Fibroblast of gingiva (primary cell): ENCODE results near the gene HAVCR1.

ENCODE experiments used
- DNase-seq: peaks from one replicate; pipeline ENCODE4 v3.0.0-alpha.2; 2011; ENCODE audit warnings: low read depth

Gene HAVCR1

DNA sequence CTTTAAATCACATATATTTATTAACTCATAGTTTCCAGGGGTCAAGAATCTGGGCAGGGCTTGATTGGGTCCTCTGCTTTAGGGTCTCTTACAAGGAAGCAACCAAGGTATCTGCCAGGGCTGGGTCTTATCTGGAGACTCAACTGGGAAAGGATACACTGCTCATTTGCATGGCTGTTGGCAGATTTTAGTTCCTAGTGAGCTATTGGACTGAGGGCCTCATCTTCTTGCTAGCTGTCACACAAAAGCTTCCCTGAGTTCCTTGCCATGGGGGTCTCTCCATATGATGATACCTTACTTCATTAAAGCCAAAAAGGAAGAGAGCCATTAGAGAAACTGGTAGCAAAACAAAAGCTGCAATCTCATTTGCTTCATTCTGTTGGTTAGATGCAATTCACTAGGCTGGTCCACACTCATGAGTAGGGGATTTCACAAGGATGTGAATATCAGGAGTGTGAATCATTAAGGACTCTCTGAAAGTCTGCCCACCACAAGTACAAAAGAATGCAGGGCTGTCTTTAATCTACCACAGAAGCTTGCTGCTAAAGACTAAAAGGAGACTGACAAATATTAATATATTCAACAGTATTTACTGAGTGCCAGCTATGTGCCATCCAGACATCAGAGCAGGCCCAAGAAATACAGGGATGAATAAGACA, 53.9 kb downstream of the HAVCR1 start:
- no peak for DNase-seq

DNA sequence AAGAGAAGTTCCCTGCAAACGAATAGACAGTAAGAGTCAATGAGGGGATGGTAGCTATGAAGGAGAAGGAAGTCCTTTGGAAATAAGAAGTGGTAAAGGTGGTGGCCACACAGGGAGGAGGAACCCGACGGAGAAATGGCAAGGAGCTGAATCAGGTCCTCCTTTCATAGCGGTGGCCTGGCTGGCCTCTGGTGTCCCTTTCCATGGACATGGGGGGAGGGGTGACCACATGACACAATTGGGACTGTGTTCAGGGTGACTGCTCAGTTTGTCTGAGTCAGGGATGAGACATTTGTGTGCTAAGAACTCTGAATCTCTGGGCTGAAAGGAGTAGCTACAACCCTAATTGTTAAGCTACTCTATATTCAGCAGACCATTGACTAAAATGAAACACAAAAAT, 67.2 kb downstream of the HAVCR1 start:
- no peak for DNase-seq

DNA sequence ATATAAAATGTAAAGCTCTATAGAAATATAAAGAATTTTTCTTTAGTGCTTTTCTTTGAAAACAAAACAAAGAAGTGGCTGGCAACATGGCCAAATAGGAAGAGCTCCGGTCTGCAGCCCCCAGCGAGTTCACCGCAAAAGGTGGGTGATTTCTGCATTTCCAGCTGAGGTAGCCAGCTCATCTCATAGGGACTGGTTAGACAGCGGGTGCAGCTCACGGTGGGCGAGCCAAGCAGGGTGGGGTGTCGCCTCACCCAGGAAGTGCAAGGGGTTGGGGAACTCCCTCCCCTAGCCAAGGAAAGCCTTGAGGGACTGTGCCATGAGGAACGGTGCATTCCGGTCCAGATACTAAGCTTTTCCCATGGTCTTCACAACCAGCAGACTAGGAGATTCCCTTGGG, 74.9 kb downstream of the HAVCR1 start:
- DNase-seq = no peak

DNA sequence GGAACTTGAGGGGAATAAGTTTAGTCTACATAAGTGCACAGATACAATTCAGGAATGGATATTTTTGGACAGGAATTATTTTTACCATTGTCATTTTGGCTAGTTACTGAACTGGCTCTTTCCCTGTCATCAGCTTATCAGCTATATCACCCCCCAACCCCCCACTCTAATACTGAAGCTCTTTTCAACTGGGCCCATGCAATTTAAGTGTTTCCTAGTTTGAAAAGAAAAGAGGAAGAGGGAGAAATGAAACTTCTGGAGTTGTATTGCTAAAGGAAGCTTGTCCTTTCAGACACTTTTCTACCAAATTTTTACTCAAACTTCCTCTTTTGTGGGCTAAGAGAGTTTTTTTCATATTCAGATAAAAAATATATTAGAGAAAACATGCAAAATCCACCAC, 77.4 kb downstream of the HAVCR1 start:
- no peak for DNase-seq
